Cerebellar cortex (tissue), 1 donor: ENCODE data around the gene CDCA7L.
A peak's percentile ranks its signal among the peaks of the same experiment; 100 is the strongest.
"Not testable (repeated sequence)": the region's sequence is repeated elsewhere in the genome, so short reads cannot be mapped to it uniquely, and the experiment has no call there.

Experiments
- DNase-seq: peaks from one replicate; pipeline ENCODE4 v3.0.0-alpha.2; 2015; ENCODE audit warnings: low spot score

Gene CDCA7L

DNA sequence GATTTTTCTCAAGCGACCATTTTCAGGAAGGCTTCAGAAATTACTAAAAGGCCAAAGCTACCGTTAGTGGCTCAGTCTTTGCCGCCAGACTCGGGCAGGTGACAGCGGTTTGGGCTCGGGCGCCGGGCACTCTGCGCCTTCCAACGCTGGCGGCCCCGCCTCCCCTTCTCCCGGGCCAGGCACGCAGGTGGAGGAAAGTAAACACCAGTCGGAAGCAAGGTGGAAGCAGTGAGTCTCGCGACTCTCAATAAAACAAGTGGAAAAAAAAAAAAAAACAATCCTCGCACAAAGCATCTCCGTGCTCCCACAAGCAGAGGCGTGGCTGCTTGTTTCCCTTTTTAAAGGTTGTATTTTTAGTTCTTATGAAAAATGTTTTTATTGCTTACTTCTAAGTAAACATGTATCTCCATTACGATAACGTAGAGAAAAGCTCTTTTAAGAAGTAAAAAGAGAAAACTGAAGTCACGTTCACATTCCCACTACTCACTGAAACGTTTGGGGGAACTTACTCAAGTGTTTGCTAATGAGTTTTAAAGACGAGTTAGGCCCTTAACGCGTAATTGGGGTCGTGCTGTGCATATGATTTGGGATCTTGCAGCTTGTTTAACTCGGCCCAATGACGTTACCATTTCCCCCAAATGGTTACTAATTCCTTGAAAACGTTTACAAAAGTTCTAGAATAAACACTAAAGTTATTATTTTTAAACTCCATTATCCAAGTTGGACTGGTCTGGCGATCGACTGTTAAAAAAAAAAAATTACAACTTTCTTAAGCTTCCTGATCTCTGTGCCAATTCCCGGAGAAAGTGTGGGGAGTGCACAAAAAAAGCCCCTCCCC, 864 bp downstream of the CDCA7L start:
- peak; percentile 48 for DNase-seq

DNA sequence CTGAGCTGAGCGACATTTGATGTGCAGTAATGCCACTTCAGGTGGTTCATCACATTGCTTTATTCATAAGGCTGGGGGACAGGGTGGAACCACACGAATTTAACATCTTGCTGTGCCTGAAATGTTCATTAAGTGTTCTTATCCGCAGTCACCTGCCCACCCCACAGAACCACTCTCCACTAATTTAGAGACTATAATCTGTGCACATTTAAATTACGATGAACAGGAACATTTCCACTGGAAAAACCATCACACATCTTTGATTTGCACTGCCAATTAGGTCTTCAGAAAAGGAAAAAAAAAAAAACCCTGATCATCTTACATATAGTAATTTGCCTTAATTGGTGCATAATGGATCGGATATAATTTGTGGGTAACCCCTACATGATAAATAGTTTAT, 2.3 kb downstream of the CDCA7L start:
- DNase-seq = no peak

DNA sequence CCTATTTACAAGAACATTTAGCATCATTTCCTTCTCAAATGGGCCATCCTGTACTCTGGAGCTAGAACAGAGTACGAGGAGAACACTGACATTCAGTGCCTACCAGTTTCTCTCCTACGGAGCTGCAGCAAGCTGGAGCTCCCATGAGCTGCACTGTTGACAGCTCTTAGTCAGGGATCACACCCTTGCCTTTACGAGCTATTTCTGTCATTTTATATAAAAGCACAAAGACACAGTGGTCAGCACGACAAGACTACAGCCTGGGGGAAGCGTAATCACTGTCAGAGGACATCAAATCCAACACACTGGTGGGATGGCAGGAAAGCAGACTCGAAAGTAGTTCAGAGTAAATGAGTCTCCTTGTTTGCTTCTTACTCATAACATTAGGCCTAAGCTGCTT, 2.7 kb downstream of the CDCA7L start:
- DNase-seq = peak; percentile 44

DNA sequence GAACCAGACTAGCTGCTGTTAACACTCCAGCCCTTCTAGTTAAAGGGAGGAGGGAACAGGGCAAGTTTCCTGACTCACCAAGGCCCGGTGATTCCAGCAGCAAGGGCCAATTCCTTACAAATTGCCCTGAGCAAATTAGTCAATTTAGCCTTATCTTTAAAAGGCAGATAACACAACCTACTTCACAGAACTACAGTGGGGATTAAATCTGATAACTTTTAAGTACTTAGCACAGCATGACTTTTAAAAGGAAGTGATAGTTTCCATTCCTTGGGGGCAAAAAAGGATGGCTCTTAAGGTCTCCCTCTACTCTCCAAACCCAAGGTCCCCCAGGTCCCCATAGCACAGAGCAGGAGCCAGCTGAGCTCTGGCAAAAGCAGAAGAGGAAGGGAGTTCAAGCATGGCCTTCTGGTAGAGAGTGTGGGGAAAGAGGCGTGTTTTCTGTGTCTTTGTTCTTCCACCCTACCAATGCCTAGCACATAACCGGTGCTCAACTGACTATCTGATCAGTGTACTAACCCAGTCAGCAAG, 4.0 kb downstream of the CDCA7L start:
- DNase-seq = peak; percentile 19

DNA sequence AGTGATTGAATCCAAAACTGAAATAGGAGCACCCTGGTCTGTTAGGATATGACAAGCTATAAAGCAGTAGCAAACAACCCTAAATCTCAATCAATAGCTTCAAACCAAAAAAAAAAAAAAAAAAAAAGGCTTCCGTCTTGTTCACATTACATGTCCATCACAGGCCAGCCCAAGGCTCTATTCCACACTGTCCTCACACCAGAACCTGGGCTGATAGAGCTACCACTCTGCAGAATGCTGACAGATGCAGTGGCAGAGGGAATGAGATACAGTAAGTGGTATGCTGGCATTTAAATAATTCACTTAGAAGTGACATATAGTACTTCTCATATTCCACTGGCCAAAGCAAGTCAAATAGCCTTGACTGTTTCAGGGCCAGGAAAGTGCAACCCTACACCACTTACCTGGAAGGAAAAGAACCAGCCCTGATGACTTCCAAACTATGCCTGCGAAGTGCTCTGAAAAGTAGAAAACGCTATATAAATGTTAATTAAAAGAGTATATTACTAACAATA, 5.8 kb downstream of the CDCA7L start:
- no peak for DNase-seq

DNA sequence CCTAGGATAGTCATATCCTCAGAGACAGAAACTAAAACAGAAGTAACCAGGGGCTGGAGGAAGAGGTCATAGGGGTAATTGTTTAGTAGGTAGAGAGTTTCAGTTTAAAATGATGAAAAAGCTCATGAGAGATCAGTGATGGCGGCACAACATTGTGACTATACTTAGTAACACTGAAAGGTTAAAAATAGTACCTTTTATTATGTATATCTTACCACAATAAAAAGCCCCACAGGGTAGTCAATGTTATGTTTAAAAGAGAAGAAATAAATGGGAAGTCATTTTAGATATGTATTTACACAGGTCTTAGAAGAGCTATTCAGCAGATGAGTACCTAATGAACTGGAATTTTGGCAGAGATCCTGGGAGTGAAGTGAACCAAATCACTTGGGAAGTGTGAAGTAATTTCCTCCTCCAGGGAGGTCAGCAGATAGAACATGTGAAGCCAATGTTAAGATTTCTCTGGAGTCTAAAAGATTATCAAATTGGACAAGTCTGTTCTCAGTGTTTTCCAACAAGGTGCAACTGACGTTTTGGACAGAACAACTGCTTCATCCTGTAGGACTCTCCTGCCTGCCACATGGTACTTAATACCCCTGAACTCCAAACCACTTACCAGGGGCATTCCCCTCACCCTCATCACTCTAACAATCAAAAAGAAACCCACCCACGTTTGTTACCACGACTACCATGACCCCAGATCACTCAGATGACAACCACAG, 6.4 kb downstream of the CDCA7L start:
- DNase-seq = peak; percentile 46

DNA sequence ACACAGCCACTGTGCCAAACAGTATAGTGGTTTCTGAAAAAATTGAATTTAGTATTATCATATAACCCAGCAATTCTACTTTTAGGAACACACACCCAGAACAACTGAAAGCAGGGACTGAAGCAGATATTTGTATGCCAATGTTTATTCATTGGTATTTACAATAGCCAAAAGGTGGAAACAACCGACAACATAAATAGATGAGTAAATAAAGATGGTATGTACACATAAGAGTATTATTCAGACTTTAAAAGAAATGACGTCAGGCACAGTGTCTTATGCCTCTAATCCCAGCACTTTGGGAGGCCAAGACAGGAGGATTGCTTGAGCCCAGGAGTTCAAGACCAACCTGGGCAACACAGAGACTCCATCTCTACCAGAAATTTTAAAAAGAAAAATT, 7.2 kb downstream of the CDCA7L start:
- no peak for DNase-seq

DNA sequence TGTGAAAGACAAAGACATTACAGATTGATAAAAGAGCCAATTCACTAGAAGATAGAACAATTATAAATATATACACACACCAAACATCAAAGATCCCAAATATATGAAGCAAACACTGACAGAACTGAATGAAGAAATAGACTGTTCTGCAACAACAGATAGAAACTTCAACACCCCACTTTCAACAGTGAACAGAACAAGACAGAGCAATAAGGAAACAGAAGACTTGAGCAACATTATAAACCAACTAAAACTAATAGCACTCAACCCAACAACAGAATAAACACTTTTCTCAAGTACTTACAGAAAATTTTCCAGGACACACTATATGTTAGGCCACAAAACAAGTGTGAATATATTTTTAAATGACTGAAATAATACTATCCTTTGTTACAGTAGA, 10.9 kb downstream of the CDCA7L start:
- no peak for DNase-seq

DNA sequence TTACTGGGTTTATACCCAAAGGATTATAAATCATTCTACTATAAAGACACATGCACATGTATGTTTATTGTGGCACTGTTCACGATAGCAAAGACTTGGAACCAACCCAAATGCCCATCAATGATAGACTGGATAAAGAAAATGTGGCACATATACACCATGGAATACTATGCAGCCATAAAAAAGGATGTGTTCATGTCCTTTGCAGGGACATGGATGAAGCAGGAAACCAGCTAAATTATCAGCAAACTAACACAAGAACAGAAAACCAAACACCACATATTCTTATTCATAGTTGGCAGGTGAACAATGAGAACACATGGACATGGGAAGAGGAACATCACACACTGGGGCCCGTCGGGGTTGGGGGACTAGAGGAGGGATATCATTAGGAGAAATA, 12.4 kb downstream of the CDCA7L start:
- not testable (repeated sequence) for DNase-seq

DNA sequence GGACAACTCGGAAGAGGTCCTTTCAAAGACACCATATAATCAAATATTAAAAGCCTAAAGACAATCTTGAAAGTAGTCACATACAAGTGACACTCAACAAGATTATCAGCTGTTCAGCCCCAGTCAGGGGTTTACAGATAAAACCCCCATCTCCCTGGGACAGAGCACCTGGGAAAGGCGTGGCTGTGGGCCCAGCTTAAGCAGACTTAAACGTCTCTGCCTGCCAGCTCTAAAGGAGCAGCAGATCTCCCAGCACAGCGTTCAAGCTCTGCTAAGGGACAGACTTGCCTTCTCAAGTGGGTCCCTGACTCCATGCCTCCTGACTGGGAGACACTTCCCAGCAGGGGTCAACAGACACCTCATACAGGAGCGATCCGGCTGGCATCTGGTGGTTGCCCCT, 18.0 kb downstream of the CDCA7L start:
- no peak for DNase-seq

DNA sequence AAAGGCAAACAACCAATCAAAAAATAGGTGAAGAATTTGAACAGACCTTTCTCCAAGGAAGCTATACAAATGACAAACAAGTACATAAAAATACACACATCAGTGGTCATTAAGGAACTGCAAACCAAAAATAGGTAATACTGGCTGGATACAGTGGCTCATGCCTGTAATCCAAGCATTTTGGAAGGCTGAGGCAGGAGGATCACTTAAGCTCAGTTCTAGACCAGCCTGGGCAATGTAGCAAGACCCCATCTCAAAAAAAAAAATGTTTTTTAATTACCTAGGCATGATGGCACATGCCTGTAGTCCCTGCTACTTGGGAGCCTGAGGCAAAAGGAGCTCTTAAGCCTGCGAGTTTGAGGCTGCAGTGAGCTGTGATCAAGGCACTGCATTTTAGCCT, 19.3 kb downstream of the CDCA7L start:
- no peak for DNase-seq

DNA sequence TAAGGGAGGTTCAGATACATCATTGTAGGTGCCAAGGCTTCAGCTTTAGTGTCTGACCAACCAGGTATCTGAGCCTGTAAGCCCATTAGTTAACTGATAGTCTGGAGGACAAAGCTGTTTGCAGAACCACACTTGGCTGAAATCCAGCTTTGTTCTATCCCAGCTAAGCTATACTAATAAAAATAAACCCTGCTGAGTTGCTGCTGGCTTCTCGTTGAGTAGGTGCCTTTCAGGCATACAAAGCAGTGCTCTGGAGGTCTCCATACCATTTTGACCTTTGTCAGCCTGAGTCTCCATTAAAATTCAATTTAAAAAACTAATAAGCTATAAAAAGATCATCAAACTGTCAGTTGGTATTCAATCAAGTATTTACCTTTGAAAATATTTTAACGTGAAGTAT, 22.0 kb downstream of the CDCA7L start:
- DNase-seq = no peak

DNA sequence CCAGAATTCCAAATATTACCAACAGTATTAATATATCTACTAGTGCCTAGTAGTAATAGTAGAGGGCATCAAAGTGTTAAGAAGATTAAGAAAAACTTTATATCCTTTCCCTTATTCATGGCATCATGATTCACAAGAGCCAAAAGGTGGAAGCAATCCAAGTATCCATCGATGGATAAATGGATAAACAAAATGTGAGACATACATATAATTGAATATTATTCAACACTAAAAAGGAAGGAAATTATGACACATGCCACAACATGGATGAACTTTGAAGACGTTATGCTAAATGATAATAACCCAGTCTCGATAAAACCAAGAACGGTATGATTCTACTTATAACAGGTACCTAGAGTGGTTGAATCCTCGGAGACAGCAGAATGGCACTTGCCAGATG, 23.1 kb downstream of the CDCA7L start:
- DNase-seq = no peak

DNA sequence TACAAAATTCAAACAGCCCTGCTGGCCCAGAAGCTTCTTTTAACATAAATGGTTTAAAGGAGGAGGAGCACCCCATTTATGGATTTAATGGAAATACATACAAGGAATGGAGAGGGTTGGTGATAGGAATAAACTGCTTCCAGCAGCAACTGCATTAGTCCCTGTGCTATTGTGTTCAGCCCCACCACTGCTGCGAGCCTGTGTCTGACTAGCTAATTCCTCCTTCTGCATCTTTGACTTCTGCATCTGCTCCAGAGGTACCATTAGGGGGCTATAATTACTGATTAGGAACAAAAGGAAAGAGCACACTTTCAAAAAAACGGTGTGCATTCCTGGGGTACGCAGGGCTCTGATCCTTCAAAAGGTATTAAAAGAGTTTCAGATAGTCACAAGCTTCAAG, 24.8 kb downstream of the CDCA7L start:
- no peak for DNase-seq

DNA sequence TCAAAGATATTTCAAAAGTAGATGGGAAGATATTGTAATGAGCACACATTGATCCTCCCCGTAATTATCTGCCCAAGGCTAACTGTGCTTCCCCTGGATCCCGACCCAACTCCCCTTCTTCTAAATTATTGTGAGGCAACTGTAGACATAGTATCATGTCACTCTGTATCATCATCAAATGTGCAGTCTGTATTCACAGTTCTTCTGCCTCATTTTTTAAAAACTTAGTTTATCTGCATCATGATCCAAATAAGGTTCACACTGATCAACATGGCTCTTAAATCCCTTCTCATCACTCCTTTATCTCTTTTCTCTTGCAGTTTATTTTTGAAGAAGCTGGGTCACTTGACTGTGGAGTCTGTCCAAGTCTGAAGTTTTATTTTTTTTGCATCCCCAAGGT, 27.5 kb downstream of the CDCA7L start:
- DNase-seq = no peak

DNA sequence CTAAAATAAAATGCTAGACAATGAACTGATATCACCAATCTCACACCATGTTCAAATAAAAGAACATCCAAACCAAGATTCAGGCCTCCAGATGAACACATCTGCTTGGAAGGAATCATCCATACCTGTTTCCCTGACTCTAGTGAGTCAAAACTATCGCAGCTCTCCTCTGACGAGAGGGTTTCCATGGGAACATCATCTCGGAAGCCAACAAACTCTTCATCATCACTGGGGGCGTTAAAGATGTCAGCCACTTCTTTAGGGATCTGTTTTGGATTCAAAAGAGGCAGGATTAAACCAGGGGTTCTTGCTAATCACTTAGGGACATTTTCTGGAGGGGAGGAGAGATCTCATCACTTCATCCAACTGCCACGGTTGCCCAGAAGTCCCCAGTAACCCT, 29.1 kb downstream of the CDCA7L start:
- no peak for DNase-seq

DNA sequence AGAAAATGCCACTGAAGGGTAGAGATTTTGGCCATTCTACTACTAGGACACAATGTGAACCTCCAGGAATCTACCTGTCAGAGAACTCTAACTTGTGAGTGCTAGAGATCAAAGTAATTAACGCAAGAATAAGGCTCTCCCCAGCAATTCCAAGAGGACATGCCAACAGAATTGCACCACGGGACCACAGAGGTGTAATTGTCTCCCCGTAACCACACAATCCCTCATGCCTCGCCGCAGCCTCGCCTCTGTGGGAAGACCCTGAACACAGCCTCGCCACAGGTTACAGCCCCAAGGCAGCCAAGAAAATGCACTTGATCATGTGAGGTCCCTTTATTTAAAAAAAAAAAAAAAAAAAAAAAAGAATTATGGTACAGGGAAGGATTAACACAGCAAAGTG, 29.5 kb downstream of the CDCA7L start:
- no peak for DNase-seq

DNA sequence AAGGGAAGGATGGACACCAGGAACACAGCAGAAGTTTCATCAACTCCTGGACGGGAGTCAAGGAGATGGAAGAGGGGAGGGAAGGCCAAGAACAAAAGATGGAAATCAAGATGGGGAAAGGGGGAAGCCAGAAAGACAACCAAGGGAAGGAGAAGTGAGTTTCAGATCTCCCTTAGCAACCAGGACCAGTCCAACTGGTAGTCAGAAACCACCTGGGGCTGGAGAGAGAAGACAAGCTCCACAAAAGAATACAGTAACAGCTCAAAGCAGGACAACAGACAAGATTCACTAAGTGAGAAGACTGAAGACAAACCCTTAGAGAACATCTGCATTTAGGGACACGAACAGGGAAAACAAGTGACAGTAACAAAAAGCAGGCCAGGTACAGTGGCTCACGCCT, 30.6 kb downstream of the CDCA7L start:
- DNase-seq = no peak

DNA sequence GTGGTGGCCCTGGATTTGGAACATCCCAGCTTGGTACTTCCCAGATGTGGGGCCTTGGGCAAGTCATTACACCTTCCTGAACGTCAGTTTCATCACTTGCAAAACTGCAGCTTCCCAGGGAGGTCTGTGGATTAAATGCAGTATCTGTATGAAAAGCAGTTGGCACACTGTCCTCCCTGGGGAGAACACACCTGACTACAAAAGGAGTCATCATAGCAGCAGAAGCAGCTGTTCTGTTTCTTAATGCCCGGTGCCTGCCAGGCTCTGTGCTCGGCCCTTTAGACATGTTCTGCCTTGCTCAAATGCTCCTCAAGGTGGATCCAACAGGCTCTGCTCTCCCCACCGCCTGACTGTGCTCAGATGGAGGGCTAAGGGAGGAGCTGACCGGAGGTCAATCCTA, 31.0 kb downstream of the CDCA7L start:
- no peak for DNase-seq

DNA sequence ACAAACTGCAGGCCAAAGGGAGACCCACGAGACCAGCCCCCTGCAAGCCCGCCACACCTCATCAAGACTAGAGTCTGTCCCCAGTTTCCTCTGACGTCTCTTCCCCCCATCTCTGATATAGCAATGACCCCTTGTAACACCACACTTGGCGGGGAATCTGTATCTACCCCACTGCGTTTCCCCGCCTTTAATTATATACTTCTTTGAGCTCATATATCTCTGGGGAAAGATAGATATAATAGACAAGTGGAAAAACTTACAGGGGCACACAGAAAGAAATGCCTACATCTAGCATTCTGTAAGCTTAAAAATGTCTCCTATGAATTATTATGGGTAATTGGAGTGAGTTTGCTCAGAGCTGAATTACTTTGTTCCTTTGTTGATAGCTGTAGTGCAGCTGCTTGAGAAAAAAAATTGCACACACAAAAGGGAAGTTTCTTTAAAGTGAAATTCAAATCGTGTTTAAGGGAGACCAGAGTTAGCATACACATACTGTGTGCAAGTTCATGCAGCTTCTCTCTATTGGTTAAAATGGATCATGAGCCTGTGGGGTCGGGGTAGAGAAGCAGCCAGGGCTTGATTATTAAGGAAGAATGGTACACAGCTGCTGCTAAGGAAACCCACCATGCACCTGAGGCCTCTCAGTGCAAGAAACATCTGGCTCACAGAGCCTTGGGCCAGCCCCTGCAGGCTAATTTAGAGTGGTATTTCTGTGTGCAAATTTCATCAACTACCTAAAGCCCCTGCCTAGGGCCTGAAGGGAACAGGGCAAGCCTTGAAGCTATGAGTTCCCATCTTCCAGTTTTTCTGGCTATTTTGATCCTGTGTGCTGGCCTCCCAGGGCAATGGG, 32.5 kb downstream of the CDCA7L start:
- DNase-seq = no peak

DNA sequence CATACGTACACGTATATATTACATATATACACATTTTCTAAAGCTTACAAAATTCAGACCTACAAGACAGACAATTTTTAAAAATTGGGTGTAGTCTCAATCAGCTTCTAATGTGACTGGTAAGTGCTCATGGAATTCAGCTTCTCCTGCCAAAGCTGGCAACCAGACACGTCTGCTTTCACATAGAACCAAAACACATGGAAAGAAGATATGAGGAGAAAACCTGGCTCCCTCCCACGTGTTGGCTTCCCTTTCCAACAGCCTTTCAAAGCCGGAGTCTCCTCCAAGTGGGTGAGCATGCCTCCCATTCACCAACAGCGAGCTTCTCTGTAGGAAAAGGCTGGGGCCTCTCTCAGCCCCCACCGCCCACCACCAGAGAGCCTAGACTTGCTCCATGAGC, 33.4 kb downstream of the CDCA7L start:
- no peak for DNase-seq

DNA sequence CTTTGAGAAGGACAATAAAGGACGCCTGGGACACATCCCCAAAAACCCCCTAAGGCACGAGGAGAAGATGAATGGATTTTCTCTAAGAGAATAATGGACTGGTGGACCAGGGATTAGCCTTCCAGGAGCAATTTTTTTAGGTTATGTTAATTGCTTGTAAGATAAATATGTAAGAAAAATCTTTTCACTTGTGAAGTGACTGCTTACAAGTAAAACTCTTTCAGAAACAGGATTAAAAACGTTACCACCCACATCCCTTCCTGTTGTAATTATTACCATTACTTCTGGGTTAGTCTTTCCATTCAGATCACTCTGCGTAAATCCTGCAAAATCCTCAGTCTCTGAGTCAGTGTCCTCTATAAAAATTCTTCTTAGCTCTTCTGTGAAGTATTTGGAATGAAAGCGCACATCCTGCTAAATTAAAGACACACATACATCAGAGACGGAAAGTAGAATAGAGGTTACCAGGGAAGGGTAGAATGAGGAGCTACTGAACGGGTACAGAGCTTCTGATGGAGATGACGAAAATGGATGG, 34.3 kb downstream of the CDCA7L start:
- DNase-seq = no peak
